Measurements from ENCODE around the gene DOCK1. TPM values are rescaled to one million over a fixed set of nuclear protein-coding genes. Genes with fewer than 3 reads are reported as not detected.
A peak's percentile ranks its signal among the peaks of the same experiment; 100 is the strongest.

DOCK1 gene
- total RNA-seq, 1 donor from 2014 or later: 72.6 TPM

DNA sequence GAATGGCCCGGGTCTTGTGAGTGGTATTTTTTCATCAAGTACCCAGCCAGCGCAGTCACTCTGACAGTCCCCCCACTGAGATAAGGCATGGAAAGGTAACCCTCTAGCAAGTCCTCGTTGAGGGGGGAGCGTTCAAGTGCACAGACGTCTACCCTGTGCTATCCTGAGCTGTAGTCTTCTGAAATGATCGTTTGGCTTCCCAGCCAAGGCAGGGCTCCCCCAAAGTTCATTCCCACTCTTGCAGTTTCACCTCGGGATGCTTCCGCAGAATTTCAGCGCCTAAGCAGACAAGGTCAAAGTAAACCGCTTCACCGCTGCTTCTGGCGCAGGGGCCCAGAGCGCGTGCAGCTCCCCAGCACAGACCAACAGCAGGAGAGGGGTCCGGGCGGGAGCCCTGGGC is 289.4 kb downstream of the DOCK1 start:
- no peak overlapping the region for H3K4me3 ChIP-seq
- H2AFZ ChIP-seq (replicated peaks): no peak overlapping the region
- H3K79me2 ChIP-seq (ENCODE audit: low read depth): no peaks in the 10 kb centered on the region
- no peak overlapping the region for H3K4me2 ChIP-seq
- peaks cover 66% of the 10 kb centered on the region for H3K27me3 ChIP-seq
- no peak overlapping the region for H3K27ac ChIP-seq
- peaks cover 5% of the 10 kb centered on the region for H3F3A ChIP-seq (ENCODE audit: low read depth)
- H3K4me3 Mint-ChIP-seq: peak overlapping the region; percentile 79
- no peak overlapping the region for H3K9ac ChIP-seq
- H3K27me3 Mint-ChIP-seq (ENCODE audit: insufficient read depth, low read depth): peaks cover 20% of the 10 kb centered on the region
- DNase-seq (ENCODE audit: low spot score): no peak
- H3K27ac Mint-ChIP-seq: no peak overlapping the region
- TF ChIP-seq EZH2phosphoT487 (IDR thresholded peaks at IDR 0.05): no peak
- no peak for TF ChIP-seq EZH2 (IDR thresholded peaks at IDR 0.05)
- TF ChIP-seq, protein P1, sequence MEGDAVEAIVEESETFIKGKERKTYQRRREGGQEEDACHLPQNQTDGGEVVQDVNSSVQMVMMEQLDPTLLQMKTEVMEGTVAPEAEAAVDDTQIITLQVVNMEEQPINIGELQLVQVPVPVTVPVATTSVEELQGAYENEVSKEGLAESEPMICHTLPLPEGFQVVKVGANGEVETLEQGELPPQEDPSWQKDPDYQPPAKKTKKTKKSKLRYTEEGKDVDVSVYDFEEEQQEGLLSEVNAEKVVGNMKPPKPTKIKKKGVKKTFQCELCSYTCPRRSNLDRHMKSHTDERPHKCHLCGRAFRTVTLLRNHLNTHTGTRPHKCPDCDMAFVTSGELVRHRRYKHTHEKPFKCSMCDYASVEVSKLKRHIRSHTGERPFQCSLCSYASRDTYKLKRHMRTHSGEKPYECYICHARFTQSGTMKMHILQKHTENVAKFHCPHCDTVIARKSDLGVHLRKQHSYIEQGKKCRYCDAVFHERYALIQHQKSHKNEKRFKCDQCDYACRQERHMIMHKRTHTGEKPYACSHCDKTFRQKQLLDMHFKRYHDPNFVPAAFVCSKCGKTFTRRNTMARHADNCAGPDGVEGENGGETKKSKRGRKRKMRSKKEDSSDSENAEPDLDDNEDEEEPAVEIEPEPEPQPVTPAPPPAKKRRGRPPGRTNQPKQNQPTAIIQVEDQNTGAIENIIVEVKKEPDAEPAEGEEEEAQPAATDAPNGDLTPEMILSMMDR (IDR thresholded peaks at IDR 0.05): no peak
- no peaks in the 10 kb centered on the region for H3K36me3 ChIP-seq
- H3K4me1 ChIP-seq: peaks cover 14% of the 10 kb centered on the region
- H3K36me3 Mint-ChIP-seq: no peaks in the 10 kb centered on the region
- H3K9me3 Mint-ChIP-seq: no peaks in the 10 kb centered on the region
- H4K20me1 ChIP-seq (ENCODE audit: low read depth): peaks cover 68% of the 10 kb centered on the region
- H3K9me3 ChIP-seq (ENCODE audit: low read depth): no peaks in the 10 kb centered on the region
- H3K4me1 Mint-ChIP-seq: peaks cover 19% of the 10 kb centered on the region

DNA sequence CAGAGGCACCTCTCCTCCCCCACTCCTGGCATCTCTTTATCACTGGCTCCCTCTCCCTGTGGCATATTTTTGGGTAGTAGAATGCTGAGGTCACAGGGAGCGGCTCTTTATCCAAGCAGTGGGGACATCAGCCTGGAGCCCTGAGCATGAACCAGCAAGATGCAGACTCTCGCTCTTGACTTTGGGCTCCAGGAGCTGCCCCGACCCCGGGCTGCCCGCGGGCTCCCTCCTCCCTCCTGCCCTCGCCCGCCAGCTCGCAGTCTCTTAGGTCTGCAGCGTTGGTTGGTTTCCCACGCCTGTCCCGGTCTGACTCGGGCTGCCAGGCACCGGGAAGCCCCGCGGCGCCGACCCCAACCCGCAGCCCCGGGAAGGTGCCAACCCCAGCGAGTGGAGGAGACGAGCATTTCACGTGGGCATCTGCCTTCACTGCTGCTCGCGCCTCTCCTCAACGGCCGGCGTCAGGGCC is 289.8 kb downstream of the DOCK1 start:
- no peak overlapping the region for H3K9ac ChIP-seq
- H3K36me3 ChIP-seq: no peaks in the 10 kb centered on the region
- Mint-ChIP-seq H3K36me3 (no peaks in the 10 kb centered on the region), H3K9me3 (no peaks in the 10 kb centered on the region), H3K4me1 (peaks cover 19% of the 10 kb centered on the region), H3K4me3 (peak overlapping the region; percentile 79), H3K27ac (no peak overlapping the region), H3K27me3 (ENCODE audit: insufficient read depth, low read depth) (peaks cover 20% of the 10 kb centered on the region)
- no peaks in the 10 kb centered on the region for H3K79me2 ChIP-seq (ENCODE audit: low read depth)
- peaks cover 66% of the 10 kb centered on the region for H3K27me3 ChIP-seq
- H3K4me1 ChIP-seq: peaks cover 14% of the 10 kb centered on the region
- TF ChIP-seq, protein P1 (IDR thresholded peaks at IDR 0.05): no peak
- TF ChIP-seq EZH2phosphoT487 (IDR thresholded peaks at IDR 0.05) (peak; percentile 90), EZH2 (IDR thresholded peaks at IDR 0.05) (no peak)
- peak overlapping the region; percentile 62 for H3K4me3 ChIP-seq
- DNase-seq (ENCODE audit: low spot score): peak; percentile 26
- H3K27ac ChIP-seq: no peak overlapping the region
- peak overlapping the region; percentile 90 for H3K4me2 ChIP-seq
- peaks cover 66% of the 10 kb centered on the region for H4K20me1 ChIP-seq (ENCODE audit: low read depth)
- no peaks in the 10 kb centered on the region for H3K9me3 ChIP-seq (ENCODE audit: low read depth)
- peaks cover 5% of the 10 kb centered on the region for H3F3A ChIP-seq (ENCODE audit: low read depth)
- no peak overlapping the region for H2AFZ ChIP-seq (replicated peaks)

DNA sequence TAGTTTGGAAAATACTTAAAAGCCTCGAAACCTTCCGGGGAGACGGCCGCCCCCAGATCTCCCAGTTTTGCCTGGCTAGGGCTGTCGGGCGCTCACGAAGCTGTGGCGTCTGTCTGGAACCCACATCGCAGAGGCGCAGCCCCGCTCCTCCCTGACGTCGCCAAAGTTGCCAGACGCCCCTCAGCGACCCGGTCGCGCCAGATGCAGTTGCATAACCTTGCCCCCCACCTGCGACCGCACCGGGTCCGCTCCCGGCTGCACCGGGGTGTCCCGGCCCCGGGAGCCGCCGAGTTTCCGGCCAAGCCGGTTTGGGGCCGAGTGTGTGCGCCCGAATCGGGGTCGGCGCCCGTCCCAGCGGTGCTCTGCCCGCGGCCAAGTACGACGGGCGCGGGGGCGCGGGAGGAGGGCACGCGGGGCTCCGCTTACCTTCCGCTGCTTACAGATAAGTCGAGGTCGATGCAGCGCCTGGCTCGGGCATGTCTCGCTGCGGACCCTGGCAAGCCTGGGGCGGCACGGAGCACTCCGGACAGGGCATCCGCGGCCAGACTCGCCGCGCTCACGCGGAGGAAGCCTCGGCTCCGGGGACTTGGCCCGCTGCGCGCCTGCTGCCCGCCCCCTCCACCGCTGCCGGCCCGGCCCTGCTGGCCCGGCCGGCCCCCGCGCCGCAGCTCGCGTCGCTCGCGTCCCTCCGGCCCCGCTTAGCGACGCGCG is 290.5 kb downstream of the DOCK1 start:
- Mint-ChIP-seq H3K9me3 (no peaks in the 10 kb centered on the region), H3K27ac (no peak overlapping the region), H3K4me3 (peak overlapping the region; percentile 77), H3K36me3 (no peaks in the 10 kb centered on the region), H3K4me1 (peaks cover 19% of the 10 kb centered on the region), H3K27me3 (ENCODE audit: insufficient read depth, low read depth) (peaks cover 20% of the 10 kb centered on the region)
- peaks cover 62% of the 10 kb centered on the region for H4K20me1 ChIP-seq (ENCODE audit: low read depth)
- no peak overlapping the region for H3K9ac ChIP-seq
- H3K27me3 ChIP-seq: peaks cover 66% of the 10 kb centered on the region
- peak overlapping the region; percentile 90 for H3K4me2 ChIP-seq
- DNase-seq (ENCODE audit: low spot score): peak; percentile 51
- H3K79me2 ChIP-seq (ENCODE audit: low read depth): no peaks in the 10 kb centered on the region
- no peaks in the 10 kb centered on the region for H3K9me3 ChIP-seq (ENCODE audit: low read depth)
- H3K27ac ChIP-seq: no peak overlapping the region
- H3F3A ChIP-seq (ENCODE audit: low read depth): peaks cover 5% of the 10 kb centered on the region
- H3K36me3 ChIP-seq: no peaks in the 10 kb centered on the region
- peaks cover 14% of the 10 kb centered on the region for H3K4me1 ChIP-seq
- TF ChIP-seq EZH2 (IDR thresholded peaks at IDR 0.05): peak; percentile 95
- TF ChIP-seq, protein P1 (IDR thresholded peaks at IDR 0.05): no peak
- peak; percentile 92 for TF ChIP-seq EZH2phosphoT487 (IDR thresholded peaks at IDR 0.05)
- peak overlapping the region; percentile 62 for H3K4me3 ChIP-seq
- H2AFZ ChIP-seq (replicated peaks): no peak overlapping the region
